ENCODE data around the gene DIAPH3. TPM values are rescaled to one million over a fixed set of nuclear protein-coding genes. Genes with fewer than 3 reads are reported as not detected.
A peak's percentile ranks its signal among the peaks of the same experiment; 100 is the strongest.

The DIAPH3 gene
- total RNA-seq, 2 donors from 2014 or later = 23.6 to 25.7 TPM

- Histone ChIP-seq H3K9ac (ENCODE audit: extremely low read depth, low read length, poor library complexity, severe bottlenecking) (no peak overlapping the region), H3K27ac (ENCODE audit: low read depth, low read length) (no peak overlapping the region), H3K9me3 (ENCODE audit: control insufficient read depth, low read length) (no peaks in the 10 kb centered on the region), H3K36me3 (ENCODE audit: control insufficient read depth, insufficient read depth, low read length) (no peaks in the 10 kb centered on the region), H3K27me3 (ENCODE audit: control insufficient read depth, insufficient read depth, low read length, poor library complexity, severe bottlenecking) (no peaks in the 10 kb centered on the region), H3K4me3 (ENCODE audit: low read length) (no peak overlapping the region), H3K4me1 (ENCODE audit: control insufficient read depth, insufficient read depth, low read length) (peaks cover 9% of the 10 kb centered on the region)
- H3K27me3 Mint-ChIP-seq (ENCODE audit: insufficient read depth) = peaks cover 2% of the 10 kb centered on the region
- peaks cover 29% of the 10 kb centered on the region for H3K4me1 Mint-ChIP-seq
- no peak overlapping the region for H3K4me3 Mint-ChIP-seq
- DNase-seq = peak; percentile 88
- H3K36me3 Mint-ChIP-seq (ENCODE audit: low read depth) = no peaks in the 10 kb centered on the region
- 77 to 79% methylated on average over 3 of the region's 3 CpGs for WGBS, 2 experiments (ENCODE audit: insufficient coverage in 1 of 2, insufficient read length in 1 of 2)
- H3K9me3 Mint-ChIP-seq = no peaks in the 10 kb centered on the region
- peak; percentile 76 for TF ChIP-seq CTCF (conservative IDR thresholded peaks at IDR 0.05)
- no peak overlapping the region for H3K27ac Mint-ChIP-seq
Measured at GRCh38 chr13:59641261-59641660, 522.5 kb downstream of the DIAPH3 start.

- Histone ChIP-seq H3K9ac (ENCODE audit: extremely low read depth, low read length, poor library complexity, severe bottlenecking) (no peak overlapping the region), H3K27me3 (ENCODE audit: control insufficient read depth, insufficient read depth, low read length, poor library complexity, severe bottlenecking) (no peaks in the 10 kb centered on the region), H3K4me3 (ENCODE audit: low read length) (no peak overlapping the region), H3K4me1 (ENCODE audit: control insufficient read depth, insufficient read depth, low read length) (peaks cover 4% of the 10 kb centered on the region), H3K27ac (ENCODE audit: low read depth, low read length) (no peak overlapping the region), H3K9me3 (ENCODE audit: control insufficient read depth, low read length) (no peaks in the 10 kb centered on the region), H3K36me3 (ENCODE audit: control insufficient read depth, insufficient read depth, low read length) (no peaks in the 10 kb centered on the region)
- H3K27me3 Mint-ChIP-seq (ENCODE audit: insufficient read depth) = peaks cover 2% of the 10 kb centered on the region
- H3K9me3 Mint-ChIP-seq = no peaks in the 10 kb centered on the region
- DNase-seq = no peak
- no peaks in the 10 kb centered on the region for H3K36me3 Mint-ChIP-seq (ENCODE audit: low read depth)
- no peak for TF ChIP-seq CTCF (conservative IDR thresholded peaks at IDR 0.05)
- H3K4me3 Mint-ChIP-seq = no peak overlapping the region
- no peak overlapping the region for H3K27ac Mint-ChIP-seq
- WGBS, 2 experiments (ENCODE audit: insufficient coverage in 1 of 2, insufficient read length in 1 of 2) = 90% methylated on average over 1 of the region's 1 CpG; no CpG with 5 or more reads in 1 of the 2 experiments
- H3K4me1 Mint-ChIP-seq = peaks cover 26% of the 10 kb centered on the region
Measured at GRCh38 chr13:59638404-59638803, 525.3 kb downstream of the DIAPH3 start.

DNA sequence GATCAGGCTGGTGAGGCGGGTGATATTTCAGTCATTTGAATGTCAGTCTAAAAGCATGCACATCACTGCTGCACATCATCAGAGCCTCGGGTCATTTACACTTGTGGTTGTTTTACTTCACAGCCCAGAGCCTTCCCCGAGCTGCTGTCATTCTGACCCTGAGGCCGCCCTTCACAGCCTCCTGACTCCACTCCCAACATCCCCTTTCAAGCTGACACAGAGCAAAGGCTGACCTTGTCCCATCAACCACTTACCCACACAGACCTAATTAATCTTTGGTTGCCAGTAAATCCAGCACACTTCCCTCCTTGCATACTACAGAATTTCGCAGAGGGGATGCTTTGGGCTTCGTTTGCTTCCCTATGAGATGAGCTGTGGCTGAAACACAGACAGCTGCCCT is 528.1 kb downstream of the DIAPH3 start:
- Histone ChIP-seq H3K9me3 (ENCODE audit: control insufficient read depth, low read length) (no peaks in the 10 kb centered on the region), H3K9ac (ENCODE audit: extremely low read depth, low read length, poor library complexity, severe bottlenecking) (no peak overlapping the region), H3K27me3 (ENCODE audit: control insufficient read depth, insufficient read depth, low read length, poor library complexity, severe bottlenecking) (no peaks in the 10 kb centered on the region), H3K4me1 (ENCODE audit: control insufficient read depth, insufficient read depth, low read length) (no peaks in the 10 kb centered on the region), H3K27ac (ENCODE audit: low read depth, low read length) (peak overlapping the region; percentile 36), H3K4me3 (ENCODE audit: low read length) (no peak overlapping the region), H3K36me3 (ENCODE audit: control insufficient read depth, insufficient read depth, low read length) (no peaks in the 10 kb centered on the region)
- H3K4me1 Mint-ChIP-seq = peaks cover 21% of the 10 kb centered on the region
- no peak for TF ChIP-seq CTCF (conservative IDR thresholded peaks at IDR 0.05)
- WGBS, 2 experiments (ENCODE audit: insufficient coverage in 1 of 2, insufficient read length in 1 of 2) = 68 to 86% methylated on average over 5 to 6 of the region's 6 CpGs
- no peak for DNase-seq
- peaks cover 2% of the 10 kb centered on the region for H3K27me3 Mint-ChIP-seq (ENCODE audit: insufficient read depth)
- no peak overlapping the region for H3K27ac Mint-ChIP-seq
- no peaks in the 10 kb centered on the region for H3K9me3 Mint-ChIP-seq
- no peak overlapping the region for H3K4me3 Mint-ChIP-seq
- H3K36me3 Mint-ChIP-seq (ENCODE audit: low read depth) = no peaks in the 10 kb centered on the region

Data from endodermal cell (in vitro differentiated cells).